Esophagus squamous epithelium (tissue), 4 donors: ENCODE measurements around the gene SPINT2.

Experiments
- CTCF ChIP-seq, 6 experiments: fragments of 450-650 bp in 4 of 6; fragments of 200-600 bp in 2 of 6; sonication (generic) in 2 of 6; IDR thresholded peaks; one replicate each; pipeline ENCODE4 v1.5.1; 2016 to 2019; ENCODE audit warnings: antibody characterized with exemption in 6 of 6, mild to moderate bottlenecking in 4 of 6, moderate library complexity in 4 of 6
- POLR2A ChIP-seq, 4 donors: fragments of 450-650 bp; IDR thresholded peaks; one replicate each; pipeline ENCODE4 v1.6.1; 2017; ENCODE audit warnings: antibody characterized with exemption in 4 of 4, mild to moderate bottlenecking in 4 of 4, moderate library complexity in 3 of 4

GRCh38 chr19:38303517-38304351, 39.4 kb downstream of the SPINT2 start, which contains the start of gene C19orf33:
- no peak for TF ChIP-seq CTCF (IDR thresholded peaks at IDR 0.05)
- TF ChIP-seq POLR2A (IDR thresholded peaks at IDR 0.05), result peak in 3 of 4 donors; percentile 25 to 74 (median 35)
